Neuronal stem cell (in vitro differentiated cells): ENCODE data around the gene GDA.

Experiments
- DNase-seq: peaks from one replicate; pipeline ENCODE4 v3.0.0-alpha.2; 2013; ENCODE audit warnings: low spot score
- H2AFZ ChIP-seq: one replicate; pipeline ENCODE4 v1.6.1; 2013; ENCODE audit warnings: mild to moderate bottlenecking, low read length, inconsistent platforms
- H2AK5ac ChIP-seq: 2 replicates; pipeline ENCODE4 v1.6.1; 2013; ENCODE audit warnings: low read depth, mild to moderate bottlenecking, inconsistent platforms, low read length, moderate library complexity, mixed read lengths
- H2BK120ac ChIP-seq: 2 replicates; pipeline ENCODE4 v1.6.1; 2013; ENCODE audit warnings: low read depth, mild to moderate bottlenecking, inconsistent platforms, low read length, moderate library complexity, mixed read lengths
- H2BK12ac ChIP-seq: one replicate; pipeline ENCODE4 v1.6.1; 2013; ENCODE audit warnings: low read length, inconsistent platforms
- H2BK15ac ChIP-seq: 2 replicates; pipeline ENCODE4 v1.6.1; 2013; ENCODE audit warnings: mild to moderate bottlenecking, low read length, inconsistent platforms, mixed read lengths
- H2BK5ac ChIP-seq: one replicate; pipeline ENCODE4 v1.6.1; 2013; ENCODE audit warnings: inconsistent platforms, mild to moderate bottlenecking, low read length, moderate library complexity
- H3K14ac ChIP-seq: one replicate; pipeline ENCODE4 v1.6.1; 2013; ENCODE audit warnings: low read length, inconsistent platforms
- H3K18ac ChIP-seq: 2 replicates; pipeline ENCODE4 v1.6.1; 2013; ENCODE audit warnings: low read length, inconsistent platforms
- H3K23ac ChIP-seq: 2 replicates; pipeline ENCODE4 v1.6.1; 2013; ENCODE audit warnings: low read depth, mild to moderate bottlenecking, mixed read lengths, low read length, inconsistent platforms; ENCODE audit not compliant: poor library complexity
- H3K27ac ChIP-seq: replicated peaks from 3 replicates; pipeline ENCODE4 v1.5.1; 2013; ENCODE audit warnings: low read length, inconsistent platforms
- H3K27me3 ChIP-seq, 3 experiments: 2 replicates each; pipeline ENCODE4 v1.6.1; 2013; ENCODE audit warnings: low read length in 3 of 3, mild to moderate bottlenecking in 2 of 3, inconsistent platforms in 1 of 3, low read depth in 1 of 3, mixed read lengths in 1 of 3, moderate library complexity in 1 of 3; ENCODE audit not compliant: control insufficient read depth in 3 of 3, insufficient read depth in 3 of 3
- H3K36me3 ChIP-seq, 2 donors: replicated peaks in 1 of 2; 2 replicates each; pipeline ENCODE4 v1.6.1; 2013; ENCODE audit warnings: low read length in 2 of 2; ENCODE audit not compliant: control insufficient read depth in 2 of 2, insufficient read depth in 2 of 2
- H3K4ac ChIP-seq: 2 replicates; pipeline ENCODE4 v1.6.1; 2013; ENCODE audit warnings: inconsistent platforms, mild to moderate bottlenecking, low read length, moderate library complexity
- H3K4me1 ChIP-seq, 2 donors: 1 replicate in 1 of 2; 2 replicates in 1 of 2; pipeline ENCODE4 v1.6.1; 2013; ENCODE audit warnings: low read length in 2 of 2, low read depth in 1 of 2; ENCODE audit not compliant: control insufficient read depth in 2 of 2, insufficient read depth in 1 of 2
- H3K4me2 ChIP-seq: one replicate; pipeline ENCODE4 v1.6.1; 2013; ENCODE audit warnings: mild to moderate bottlenecking, low read length, inconsistent platforms; ENCODE audit not compliant: insufficient read depth, poor library complexity, severe bottlenecking
- H3K4me3 ChIP-seq, 2 donors: 2 replicates each; pipeline ENCODE4 v1.5.1; 2013; ENCODE audit warnings: low read length in 2 of 2, mild to moderate bottlenecking in 2 of 2, inconsistent platforms in 1 of 2, moderate library complexity in 1 of 2
- H3K79me1 ChIP-seq: one replicate; pipeline ENCODE4 v1.6.1; 2013; ENCODE audit warnings: low read depth, mild to moderate bottlenecking, inconsistent platforms, low read length, moderate library complexity
- H3K9ac ChIP-seq: one replicate; pipeline ENCODE4 v1.6.1; 2013; ENCODE audit warnings: mild to moderate bottlenecking, low read depth, low read length, inconsistent platforms; ENCODE audit not compliant: poor library complexity
- H3K9me3 ChIP-seq, 2 donors: replicated peaks in 1 of 2; 2 replicates each; pipeline versions ENCODE3 to v1.6.1; 2013; ENCODE audit warnings: low read length in 2 of 2, mild to moderate bottlenecking in 2 of 2, inconsistent platforms in 1 of 2, low read depth in 1 of 2, mixed read lengths in 1 of 2, moderate library complexity in 1 of 2; ENCODE audit not compliant: control insufficient read depth in 2 of 2, insufficient read depth in 1 of 2
- H4K8ac ChIP-seq: one replicate; pipeline ENCODE4 v1.6.1; 2013; ENCODE audit warnings: low read depth, mild to moderate bottlenecking, inconsistent platforms, low read length, moderate library complexity
- H4K91ac ChIP-seq: one replicate; pipeline ENCODE4 v1.6.1; 2013; ENCODE audit warnings: low read length, low read depth, mild to moderate bottlenecking, inconsistent platforms; ENCODE audit not compliant: poor library complexity
- WGBS, 2 donors: extraction: QIAGEN DNeasy Blood & Tissue Kit; methylation state at CpG; one replicate each; pipeline ENCODE4 v1.1.7; 2013; ENCODE audit warnings: missing lambda C conversion rate in 2 of 2, mixed read lengths in 1 of 2; ENCODE audit not compliant: insufficient read length in 2 of 2, insufficient replicate concordance in 1 of 2; ENCODE audit errors: extremely low coverage in 2 of 2; 5-methylcytosine and 5-hydroxymethylcytosine counted together

The GDA gene

DNA sequence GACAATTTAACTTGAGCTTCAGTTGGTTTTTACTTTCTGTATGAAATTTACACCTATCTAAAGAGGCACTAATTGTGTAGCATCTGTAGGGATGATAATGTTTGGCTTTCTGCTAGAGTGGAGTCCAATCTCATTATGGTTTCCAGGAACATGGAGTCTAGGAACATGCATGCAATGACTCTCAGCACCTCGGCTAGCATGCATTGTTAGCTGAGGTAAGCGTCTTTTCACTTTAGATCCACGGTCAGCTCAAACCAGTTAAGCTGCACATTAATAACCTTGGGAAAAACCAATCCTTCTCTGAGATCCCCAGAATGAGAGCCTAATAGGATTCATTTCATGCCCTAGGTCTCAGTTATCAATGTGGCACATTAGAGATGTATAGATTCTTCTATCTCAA is 7.8 kb upstream of the GDA start:
- no peak overlapping the region for H3K4me3 ChIP-seq
- WGBS, 2 donors: no CpG with 5 or more reads among the region's 3 CpGs

GRCh38 chr9:72144756-72145492 is 4.3 kb upstream of the GDA start:
- no peak overlapping the region for H3K27ac ChIP-seq
- no CpG with 5 or more reads among the region's 3 CpGs for WGBS, 2 donors
- H3K18ac ChIP-seq: no peak overlapping the region
- H4K8ac ChIP-seq: no peak overlapping the region
- no peak overlapping the region for H2AFZ ChIP-seq
- H2BK5ac ChIP-seq: no peak overlapping the region
- H2BK12ac ChIP-seq: no peak overlapping the region
- no peak overlapping the region for H3K14ac ChIP-seq
- H4K91ac ChIP-seq: no peak overlapping the region
- H3K36me3 ChIP-seq: no peaks in the 10 kb centered on the region
- H3K9me3 ChIP-seq: peaks cover 0 to 2% of the 10 kb centered on the region in 2 donors
- peaks cover 5 to 46% (median 22%) of the 10 kb centered on the region in 3 experiments for H3K27me3 ChIP-seq
- no peak overlapping the region for H3K4me3 ChIP-seq
- no peak overlapping the region for H2BK15ac ChIP-seq
- H3K4ac ChIP-seq: no peak overlapping the region
- H3K9ac ChIP-seq: no peak overlapping the region
- DNase-seq: no peak
- H3K23ac ChIP-seq: no peak overlapping the region
- no peaks in the 10 kb centered on the region for H3K79me1 ChIP-seq
- peaks cover 0 to 4% of the 10 kb centered on the region in 2 donors for H3K4me1 ChIP-seq
- H2BK120ac ChIP-seq: no peak overlapping the region
- no peak overlapping the region for H2AK5ac ChIP-seq
- no peak overlapping the region for H3K4me2 ChIP-seq

More for the DNA sequence above, 7.8 kb upstream of the GDA start:
- Histone ChIP-seq H4K91ac (no peak overlapping the region), H3K23ac (no peak overlapping the region), H2BK15ac (no peak overlapping the region), H3K4ac (no peak overlapping the region), H3K4me1 (no peaks in the 10 kb centered on the region), H2BK120ac (no peak overlapping the region), H4K8ac (no peak overlapping the region), H2BK5ac (no peak overlapping the region), H3K36me3 (no peaks in the 10 kb centered on the region), H2AK5ac (no peak overlapping the region), H3K27me3 (peaks cover 0 to 16% (median 0%) of the 10 kb centered on the region in 3 experiments), H3K9me3 (no peaks in the 10 kb centered on the region), H3K14ac (no peak overlapping the region), H2AFZ (no peak overlapping the region), H3K18ac (no peak overlapping the region), H3K9ac (no peak overlapping the region), H3K79me1 (no peaks in the 10 kb centered on the region), H3K4me2 (no peak overlapping the region), H3K27ac (no peak overlapping the region), H2BK12ac (no peak overlapping the region)
- no peak for DNase-seq

DNA sequence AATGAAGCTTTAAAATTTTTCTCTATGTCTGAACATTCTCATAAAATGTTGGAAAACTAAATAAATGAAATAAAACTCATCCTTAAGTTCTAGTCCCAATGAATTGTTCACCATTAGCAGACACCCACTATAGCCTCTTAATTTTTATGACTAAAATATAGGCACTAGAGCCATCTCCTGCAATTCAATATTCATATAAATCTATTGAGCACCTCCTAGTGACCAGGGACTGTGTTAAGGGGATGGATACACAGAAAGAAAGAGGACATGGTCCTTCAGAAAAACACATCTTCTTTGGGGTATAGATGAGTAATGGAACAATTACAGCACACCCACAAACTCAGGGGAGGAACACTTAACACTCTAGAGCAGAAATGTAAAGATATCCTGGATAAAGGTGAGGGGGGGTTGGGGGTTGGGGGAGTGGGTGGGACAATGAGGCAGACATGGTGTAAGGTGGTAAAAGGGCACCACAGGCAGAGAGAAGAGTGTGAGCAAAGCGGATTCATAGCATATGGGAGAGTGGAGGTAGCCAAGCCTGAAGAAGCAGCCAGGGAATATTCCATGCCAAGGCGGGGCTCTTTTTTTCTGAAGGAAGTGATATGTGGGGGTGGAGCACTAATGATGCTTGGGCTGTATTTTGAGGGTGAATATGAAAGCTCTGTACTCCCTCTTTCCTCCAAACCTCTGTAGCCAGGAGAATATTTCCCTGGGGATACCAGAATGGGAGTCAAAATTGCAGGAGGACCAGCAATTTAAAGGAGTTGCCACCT is 3.3 kb upstream of the GDA start:
- H2BK5ac ChIP-seq: no peak overlapping the region
- no peak overlapping the region for H3K27ac ChIP-seq
- no peak overlapping the region for H4K8ac ChIP-seq
- H3K23ac ChIP-seq: no peak overlapping the region
- no peak overlapping the region for H3K4ac ChIP-seq
- no peak overlapping the region for H3K9ac ChIP-seq
- no peaks in the 10 kb centered on the region for H3K36me3 ChIP-seq
- no peak overlapping the region for H3K4me3 ChIP-seq
- H3K14ac ChIP-seq: no peak overlapping the region
- H2BK15ac ChIP-seq: no peak overlapping the region
- peaks cover 0 to 2% of the 10 kb centered on the region in 2 donors for H3K9me3 ChIP-seq
- H3K79me1 ChIP-seq: no peaks in the 10 kb centered on the region
- no peak overlapping the region for H4K91ac ChIP-seq
- no peak overlapping the region for H2BK12ac ChIP-seq
- WGBS, 2 donors: no CpG with 5 or more reads among the region's 2 CpGs
- H2BK120ac ChIP-seq: no peak overlapping the region
- no peak overlapping the region for H3K4me2 ChIP-seq
- H3K27me3 ChIP-seq: peaks cover 5 to 56% (median 30%) of the 10 kb centered on the region in 3 experiments
- no peak overlapping the region for H2AK5ac ChIP-seq
- H3K18ac ChIP-seq: no peak overlapping the region
- H2AFZ ChIP-seq: no peak overlapping the region
- H3K4me1 ChIP-seq: peaks cover 0 to 4% of the 10 kb centered on the region in 2 donors
- no peak for DNase-seq

DNA sequence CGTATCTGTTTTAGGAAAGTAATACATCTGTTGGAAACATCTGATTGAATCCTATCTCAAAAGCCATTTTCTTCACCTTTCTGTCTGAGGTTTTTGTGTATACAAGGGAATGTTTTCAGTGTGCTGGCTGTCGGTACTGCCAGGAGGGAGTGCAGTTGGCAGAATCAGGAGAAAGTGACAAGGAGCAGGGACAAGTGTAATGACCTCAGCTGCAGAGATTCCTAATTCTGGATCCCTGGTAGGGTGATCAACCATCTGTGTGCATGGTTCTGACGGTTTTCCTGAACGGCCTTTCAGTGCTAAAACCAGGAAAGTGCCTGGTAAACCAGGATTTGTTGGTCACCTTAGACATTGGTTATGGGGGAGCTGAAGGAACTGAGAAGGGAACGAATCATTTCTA is 1.6 kb upstream of the GDA start:
- Histone ChIP-seq H3K27me3 (peaks cover 5 to 57% (median 30%) of the 10 kb centered on the region in 3 experiments), H2AK5ac (no peak overlapping the region), H2BK5ac (no peak overlapping the region), H3K18ac (no peak overlapping the region), H2AFZ (no peak overlapping the region), H2BK15ac (no peak overlapping the region), H3K4me3 (no peak overlapping the region), H3K36me3 (no peaks in the 10 kb centered on the region), H3K4me1 (peaks cover 0 to 4% of the 10 kb centered on the region in 2 donors), H3K14ac (no peak overlapping the region), H3K27ac (no peak overlapping the region), H2BK120ac (no peak overlapping the region), H3K9me3 (peaks cover 0 to 2% of the 10 kb centered on the region in 2 donors), H4K91ac (no peak overlapping the region), H2BK12ac (no peak overlapping the region), H3K23ac (no peak overlapping the region), H3K9ac (no peak overlapping the region), H3K4me2 (no peak overlapping the region), H3K4ac (no peak overlapping the region), H3K79me1 (no peaks in the 10 kb centered on the region), H4K8ac (no peak overlapping the region)
- no peak for DNase-seq
- WGBS, 2 donors: no CpG with 5 or more reads among the region's 5 CpGs
